Pancreas (tissue), 10 donors: ENCODE data around the gene GNA12. TPM values are rescaled to one million over a fixed set of nuclear protein-coding genes. Genes with fewer than 3 reads are reported as not detected.

ENCODE experiments used
- ATAC-seq, 4 donors: fragments of 200-7000 bp; cut with Tn5 transposase; one replicate each; pipeline versions ENCODE4 v1.8.0 to v1.9.1; 2020; ENCODE audit warnings: mild to moderate bottlenecking in 4 of 4, moderate library complexity in 4 of 4
- DNase-seq, 6 donors: peaks; one replicate each; pipeline ENCODE4 v3.0.0-alpha.2; 2020
- FAIRE-seq: peaks from 2 replicates; lab custom pipeline; 2012; peaks lifted over from hg19 to GRCh38; lab: Jason Lieb, UNC
- H3K27ac ChIP-seq, 4 donors: fragments of 200-600 bp; sonication (generic); 1 replicate in 3 of 4; 2 replicates in 1 of 4; pipeline versions ENCODE4 v1.5.0 to v1.8.0; 2020
- H3K27me3 ChIP-seq, 4 donors: fragments of 200-600 bp; one replicate each; pipeline ENCODE4 v1.8.0; 2021
- H3K36me3 ChIP-seq, 3 donors: fragments of 200-600 bp; sonication (generic) in 1 of 3; one replicate each; pipeline versions ENCODE4 v1.5.0 to v1.8.0; 2020 to 2021
- H3K4me1 ChIP-seq, 3 donors: fragments of 200-600 bp; one replicate each; pipeline ENCODE4 v1.8.0; 2021
- H3K4me3 ChIP-seq, 4 donors: fragments of 200-600 bp; sonication (generic) in 2 of 4; one replicate each; pipeline versions ENCODE4 v1.5.0 to v1.8.0; 2020 to 2021
- H3K9me3 ChIP-seq, 4 donors: fragments of 200-600 bp; one replicate each; pipeline ENCODE4 v1.8.0; 2021
- CTCF ChIP-seq, 4 donors: fragments of 200-600 bp; sonication (generic) in 3 of 4; IDR thresholded peaks; one replicate each; pipeline versions ENCODE4 v1.5.0 to v1.8.0; 2021; ENCODE audit warnings: antibody characterized with exemption in 4 of 4
- WGBS, 2 donors: extraction: QIAGEN DNeasy Blood & Tissue Kit; methylation state at CpG; one replicate each; pipeline ENCODE4 v1.1.7; 2013; 5-methylcytosine and 5-hydroxymethylcytosine counted together
- intact Hi-C, 3 donors: fragments of 100-400 bp; cut with DNase I; formaldehyde crosslinking; loops; one replicate each; pipeline versions ENCODE4 v1.11.1 to v1.14.2; 2022
- polyA plus RNA-seq, 2 donors: library from polyadenylated mRNA; stranded (reverse); fragments of 200-250 nt; gene quantifications; one replicate each; pipeline ENCODE4 v1.2.3, GENCODE V29; 2013
- total RNA-seq, 6 donors: library from RNA; stranded (reverse); fragmentation: NEBNext Ultra II Directional in 4 of 6; extraction: Animal tissue kit (Norgen Biotek cat#: 25700) in 4 of 6; gene quantifications; one replicate each; pipeline versions ENCODE4 v1.2.1 to v1.2.4, GENCODE V29; 2021 to 2023
- donor health status: healthy with polysubstance abuse.
- donor health status: DM: no; HTN: no; CAD: no; lungs with moderate emphysema.
- donor health status: DM: no; HTN: no; CAD: no.
- donor health status: control.
- donor health status: control.
- donor health status: Bipolar disorder and iron deficiency.
- donor health status: DM: yes; HTN: yes; CAD: no.
- donor health status: DM: no; HTN: no; CAD: no.
- donor health status: DM: no; HTN: no; CAD: no.
- donor health status: DM: yes; HTN: yes; CAD: no.

Gene GNA12
- total and polyA plus RNA-seq, 8 donors: 7.5 to 23.0 (median 15.9) TPM

GRCh38 chr7:2814186-2814945 is 29.7 kb downstream of the GNA12 start:
- no peaks in the 10 kb centered on the region for H3K36me3 ChIP-seq
- H3K27ac ChIP-seq: no peak overlapping the region
- ATAC-seq (no peak), FAIRE-seq (no peak), DNase-seq (no peak)
- peaks cover 0 to 6% (median 0%) of the 10 kb centered on the region in 3 donors for H3K4me1 ChIP-seq
- intact Hi-C loops: no loop called here
- 87 to 91% methylated on average over 16 of the region's 16 CpGs for WGBS, 2 donors
- no peak overlapping the region for H3K4me3 ChIP-seq
- no peak for TF ChIP-seq CTCF (IDR thresholded peaks at IDR 0.05)
- no peaks in the 10 kb centered on the region for H3K27me3 ChIP-seq
- H3K9me3 ChIP-seq: no peaks in the 10 kb centered on the region

GRCh38 chr7:2813350-2814185 is 30.5 kb downstream of the GNA12 start:
- FAIRE-seq (no peak), ATAC-seq (no peak), DNase-seq (no peak)
- intact Hi-C loops: no loop called here
- H3K4me1 ChIP-seq: peaks cover 0 to 14% (median 0%) of the 10 kb centered on the region in 3 donors
- no peaks in the 10 kb centered on the region for H3K27me3 ChIP-seq
- H3K4me3 ChIP-seq: no peak overlapping the region
- no peak for TF ChIP-seq CTCF (IDR thresholded peaks at IDR 0.05)
- H3K36me3 ChIP-seq: no peaks in the 10 kb centered on the region
- 91% methylated on average over 20 of the region's 20 CpGs for WGBS, 2 donors
- no peak overlapping the region for H3K27ac ChIP-seq
- H3K9me3 ChIP-seq: no peaks in the 10 kb centered on the region

GRCh38 chr7:2812831-2813230 is 31.3 kb downstream of the GNA12 start:
- intact Hi-C loops: no loop called here
- H3K27me3 ChIP-seq: no peaks in the 10 kb centered on the region
- TF ChIP-seq CTCF (IDR thresholded peaks at IDR 0.05): no peak
- FAIRE-seq (no peak), ATAC-seq (no peak), DNase-seq (no peak)
- no peaks in the 10 kb centered on the region for H3K36me3 ChIP-seq
- 92 to 94% methylated on average over 3 of the region's 3 CpGs for WGBS, 2 donors
- no peak overlapping the region for H3K4me3 ChIP-seq
- H3K4me1 ChIP-seq: peaks cover 0 to 14% (median 0%) of the 10 kb centered on the region in 3 donors
- no peak overlapping the region for H3K27ac ChIP-seq
- H3K9me3 ChIP-seq: no peaks in the 10 kb centered on the region

GRCh38 chr7:2812114-2812487 is 32.0 kb downstream of the GNA12 start:
- no peaks in the 10 kb centered on the region for H3K27me3 ChIP-seq
- no peak overlapping the region for H3K27ac ChIP-seq
- no peak for TF ChIP-seq CTCF (IDR thresholded peaks at IDR 0.05)
- no peak overlapping the region for H3K4me3 ChIP-seq
- WGBS, 2 donors: 84 to 87% methylated on average over 7 of the region's 7 CpGs
- intact Hi-C loops: no loop called here
- DNase-seq (no peak), FAIRE-seq (no peak), ATAC-seq (no peak)
- H3K4me1 ChIP-seq: peaks cover 0 to 14% (median 0%) of the 10 kb centered on the region in 3 donors
- H3K36me3 ChIP-seq: no peaks in the 10 kb centered on the region
- no peaks in the 10 kb centered on the region for H3K9me3 ChIP-seq
